K562 (cell line): ENCODE measurements around the gene MDM1. TPM values are rescaled to one million over a fixed set of nuclear protein-coding genes. Genes with fewer than 3 reads are reported as not detected.

ENCODE experiments used
- ATAC-seq: fragments of 200-7000 bp; cut with Tn5 transposase; 3 replicates; pipeline ENCODE4 v1.9.1; 2020; ENCODE audit warnings: moderate library complexity
- BruUV-seq: library from RNA; stranded (reverse); fragments of 400-500 nt; replicated peaks from 2 replicates; lab custom pipeline; 2021; lab: Mats Ljungman, UMichigan
- CTCF ChIA-PET: fragments of 300-600 bp; formaldehyde crosslinking; extraction: SDS; loops from one replicate; lab custom pipeline; 2021; ENCODE audit warnings: low intra/inter-chr PET ratio; lab: Yijun Ruan, JAX
- POLR2A ChIA-PET: fragments of 300-600, 350-650 bp; sonication (Branson Sonifier 250); formaldehyde crosslinking; extraction: SDS; loops from one replicate; lab custom pipeline; 2021; ENCODE audit warnings: antibody characterized with exemption, inconsistent platforms; lab: Yijun Ruan, JAX
- DNase-seq, 4 experiments: peaks; one replicate each; pipeline versions ENCODE4 v3.0.0 to v3.0.0-alpha.2; 2011 to 2018; ENCODE audit warnings: low spot score in 3 of 4, mixed read lengths in 3 of 4; ENCODE audit errors: extremely low read depth in 1 of 4
- FAIRE-seq: peaks from 2 replicates; lab custom pipeline; 2011; peaks lifted over from hg19 to GRCh38; lab: Jason Lieb, UNC
- H2AFZ ChIP-seq: 2 replicates; pipeline ENCODE4 v1.6.0; 2011; ENCODE audit warnings: low read depth, low read length, control low read depth, inconsistent platforms
- H3K27ac ChIP-seq: fragments of 200-600 bp; 3 replicates; pipeline ENCODE4 v1.8.0; 2011; ENCODE audit warnings: low read depth, mild to moderate bottlenecking, control low read depth, inconsistent platforms, low read length, moderate library complexity, mixed read lengths; ENCODE audit errors: extremely low read depth
- H3K27me3 ChIP-seq, 2 experiments: fragments of 300-600 bp in 1 of 2; 2 replicates in 1 of 2; 3 replicates in 1 of 2; pipeline versions ENCODE4 v1.6.0 to v1.8.0; 2011; ENCODE audit warnings: inconsistent platforms in 2 of 2, low read length in 2 of 2, mild to moderate bottlenecking in 1 of 2, mixed read lengths in 1 of 2, moderate library complexity in 1 of 2; ENCODE audit not compliant: control insufficient read depth in 2 of 2, insufficient read depth in 2 of 2
- H3K36me3 ChIP-seq: fragments of 300-600 bp; 3 replicates; pipeline ENCODE4 v1.8.0; 2011; ENCODE audit warnings: mild to moderate bottlenecking, low read length, inconsistent platforms; ENCODE audit not compliant: control insufficient read depth, insufficient read depth
- H3K4me1 ChIP-seq, 2 experiments: fragments of 200-600 bp in 1 of 2; replicated peaks in 1 of 2; 2 replicates in 1 of 2; 3 replicates in 1 of 2; pipeline versions ENCODE4 v1.5.1 to v1.8.0; 2011; ENCODE audit warnings: inconsistent platforms in 2 of 2, low read length in 2 of 2, mild to moderate bottlenecking in 1 of 2, mixed read lengths in 1 of 2, moderate library complexity in 1 of 2; ENCODE audit not compliant: control insufficient read depth in 2 of 2, insufficient read depth in 2 of 2
- H3K4me2 ChIP-seq: 2 replicates; pipeline ENCODE4 v1.6.1; 2011; ENCODE audit warnings: low read length, control low read depth, inconsistent platforms, mixed read lengths; ENCODE audit not compliant: insufficient read depth
- H3K4me3 ChIP-seq: fragments of 200-600 bp; sonication (generic), shearing (Covaris generic); 2 replicates; pipeline ENCODE4 v1.5.1; 2016; ENCODE audit warnings: control low read depth, inconsistent platforms
- H3K79me2 ChIP-seq: fragments of 200-600 bp; 3 replicates; pipeline ENCODE4 v1.8.0; 2011; ENCODE audit warnings: low read length, inconsistent platforms; ENCODE audit not compliant: control insufficient read depth, insufficient read depth
- H3K9ac ChIP-seq, 2 experiments: 2 replicates each; pipeline versions ENCODE4 v1.6.0 to v1.6.1; 2011; ENCODE audit warnings: low read depth in 2 of 2, low read length in 2 of 2, control low read depth in 1 of 2, inconsistent platforms in 1 of 2, mild to moderate bottlenecking in 1 of 2, mixed read lengths in 1 of 2; ENCODE audit not compliant: insufficient read depth in 1 of 2
- H3K9me1 ChIP-seq: one replicate; pipeline ENCODE4 v1.6.0; 2011; ENCODE audit warnings: inconsistent platforms, mild to moderate bottlenecking, low read length, moderate library complexity; ENCODE audit not compliant: control insufficient read depth, insufficient read depth
- H3K9me3 ChIP-seq: replicated peaks from 2 replicates; pipeline ENCODE4 v1.5.1; 2011; ENCODE audit warnings: low read depth, low read length, inconsistent platforms; ENCODE audit not compliant: control insufficient read depth, insufficient read depth
- H4K20me1 ChIP-seq: replicated peaks from 2 replicates; pipeline ENCODE4 v1.6.1; 2011; ENCODE audit warnings: low read length, inconsistent platforms, mixed read lengths; ENCODE audit not compliant: control insufficient read depth, insufficient read depth
- MEIS2 ChIP-seq: fragments of 450-650 bp; IDR thresholded peaks from 2 replicates; pipeline ENCODE4 v1.6.1; 2014; ENCODE audit warnings: mild to moderate bottlenecking; ENCODE audit not compliant: partially characterized antibody
- PBX2 ChIP-seq, 2 experiments: IDR thresholded peaks in 1 of 2; conservative IDR thresholded peaks in 1 of 2; 2 replicates each; pipeline ENCODE4 v1.6.1; 2016; ENCODE audit warnings: low read depth in 2 of 2, mild to moderate bottlenecking in 1 of 2, missing compliant biosample characterization in 1 of 2, missing genetic modification characterization in 1 of 2, moderate library complexity in 1 of 2
- PKNOX1 ChIP-seq: fragments of 450-650 bp; IDR thresholded peaks from 2 replicates; pipeline ENCODE4 v1.6.1; 2016
- SMARCA5 ChIP-seq: fragments of 450-650 bp; IDR thresholded peaks from 2 replicates; pipeline ENCODE4 v1.6.1; 2016
- ZFP30 ChIP-seq: fragments of 250-450 bp; sonication (Bioruptor Pico); IDR thresholded peaks from 2 replicates; pipeline ENCODE4 v1.8.0; 2022; ENCODE audit warnings: moderate library complexity, mild to moderate bottlenecking, inconsistent platforms, borderline replicate concordance
- ZKSCAN8 ChIP-seq: fragments of 200-800 bp; sonication (Bioruptor generic); IDR thresholded peaks from 2 replicates; pipeline ENCODE4 v1.6.1; 2016; ENCODE audit warnings: missing genetic modification characterization, missing compliant biosample characterization
- WGBS: fragments of 100-300 bp; shearing (Covaris generic); methylation state at CpG from one replicate; pipeline ENCODE4 v1.1.6; 2016; ENCODE audit warnings: low coverage, mixed read lengths; ENCODE audit not compliant: insufficient coverage; ENCODE audit errors: missing lambda C conversion rate; 5-methylcytosine and 5-hydroxymethylcytosine counted together
- in situ Hi-C: fragments of 300-500 bp; cut with MboI; formaldehyde crosslinking; loops from 4 replicates; pipeline ENCODE4 v1.15.0; 2018; ENCODE audit warnings: inconsistent platforms, mixed read lengths
- intact Hi-C: fragments of 100-400 bp; cut with micrococcal nuclease; formaldehyde crosslinking; loops from 2 replicates; pipeline ENCODE4 v1.14.2; 2022
- polyA plus RNA-seq, 8 experiments: library from polyadenylated mRNA; depleted of rRNA in 4 of 8; stranded (reverse) in 5 of 8; unstranded in 3 of 8; fragments of >200 nt; fragmentation: Nextera tagmentation in 2 of 8; fragmentation: Illumina TruSeq in 1 of 8; extraction: Ambion mirVana in 2 of 8; extraction: Trizol in 1 of 8; gene quantifications; 2 replicates each; pipeline versions ENCODE4 v1.2.1 to v1.2.3, GENCODE V29; 2011 to 2014; ENCODE audit warnings: inconsistent platforms in 1 of 8, missing spikeins in 1 of 8
- total RNA-seq, 7 experiments: library from RNA; depleted of rRNA in 6 of 7; stranded (reverse); fragments of >200 nt in 6 of 7; fragmentation: Illumina TruSeq in 2 of 7; extraction: Trizol in 2 of 7; gene quantifications; 2 replicates each; pipeline versions ENCODE4 v1.2.1 to v1.2.3, GENCODE V29; 2011 to 2021; ENCODE audit warnings: low replicate concordance in 1 of 7

Gene MDM1
- total and polyA plus RNA-seq, 9 of the 15 experiments (the other 6 are each of a cell fraction or from before 2014, with no cell fraction given), result 7.5 to 16.8 (median 13.1) TPM

GRCh38 chr12:68364328-68364727, 32.2 kb upstream of the MDM1 start:
- in situ Hi-C loops, result no loop called here

GRCh38 chr12:68361953-68362352, 29.8 kb upstream of the MDM1 start:
- no TSS peak for BruUV-seq
- in situ Hi-C loops, result no loop called here
- intact Hi-C loops, result no loop called here
- Histone ChIP-seq H4K20me1 (no peaks in the 10 kb centered on the region), H3K9ac (no peak overlapping the region), H3K4me2 (no peak overlapping the region), H3K4me1 (peaks cover 6 to 40% of the 10 kb centered on the region in 2 experiments), H3K27me3 (no peaks in the 10 kb centered on the region), H3K4me3 (no peak overlapping the region), H2AFZ (peak overlapping the region; percentile 25; the same call in 1 of the 2 replicates), H3K36me3 (no peaks in the 10 kb centered on the region), H3K9me3 (no peaks in the 10 kb centered on the region), H3K9me1 (no peaks in the 10 kb centered on the region), H3K27ac (no peak overlapping the region), H3K79me2 (no peaks in the 10 kb centered on the region)
- ATAC-seq (no peak), FAIRE-seq (no peak), DNase-seq (no peak)
- ChIA-PET POLR2A (interaction anchor here (1.1 kb wide), 1 partner anchor 10 kb away, joined by 5 read pairs; no protein-coding TSS in a partner anchor), CTCF (no interaction called here)
- TF ChIP-seq PKNOX1, result peak; percentile 29; the same call in 1 of the 2 replicates
- peak; percentile 66 for TF ChIP-seq MEIS2
- no peak for TF ChIP-seq ZFP30 (CRISPR knock-in tag)
- no peak for TF ChIP-seq PBX2 (CRISPR knock-in tag; IDR thresholded peaks at IDR 0.05; ENCODE audit: low read depth)
- peak; percentile 63 for TF ChIP-seq PBX2 (tag; conservative IDR thresholded peaks at IDR 0.05; ENCODE audit: low read depth)

More at GRCh38 chr12:68364328-68364727, 32.2 kb upstream of the MDM1 start:
- H3K27me3 ChIP-seq, result no peaks in the 10 kb centered on the region
- no peak for FAIRE-seq
- ChIA-PET CTCF (no interaction called here), POLR2A (interaction anchor here (1.1 to 1.9 kb wide), 3 partner anchors 12 to 16 kb away, joined by 5 to 8 read pairs (median 6); no protein-coding TSS in a partner anchor)
- no peaks in the 10 kb centered on the region for H3K36me3 ChIP-seq
- H3K9ac ChIP-seq, result peak overlapping the region in 1 of 2 experiments; percentile 67; a peak in 1 of 4 replicates
- H3K4me1 ChIP-seq, result peaks cover 6 to 45% of the 10 kb centered on the region in 2 experiments
- peak overlapping the region; percentile 91 for H3K4me2 ChIP-seq
- intact Hi-C loops, result no loop called here
- no peaks in the 10 kb centered on the region for H4K20me1 ChIP-seq
- no TSS peak for BruUV-seq
- H2AFZ ChIP-seq, result peak overlapping the region; percentile 97
- H3K9me1 ChIP-seq, result no peaks in the 10 kb centered on the region
- no peak overlapping the region for H3K4me3 ChIP-seq
- ATAC-seq, result no peak
- no peak for DNase-seq
- no peak for TF ChIP-seq SMARCA5
- TF ChIP-seq ZKSCAN8 (CRISPR knock-in tag), result 0 out of 2 replicates have a peak, but pooled peaks have one; percentile 16
- WGBS, result 25% methylated on average over 3 of the region's 3 CpGs
- no peaks in the 10 kb centered on the region for H3K79me2 ChIP-seq
- peak overlapping the region; percentile 80; the same call in 2 of the 3 replicates for H3K27ac ChIP-seq
- no peaks in the 10 kb centered on the region for H3K9me3 ChIP-seq
